Measurements from ENCODE around the gene PGA3. TPM values are rescaled to one million over a fixed set of nuclear protein-coding genes. Genes with fewer than 3 reads are reported as not detected.
"Not testable (repeated sequence)": the region's sequence is repeated elsewhere in the genome, so short reads cannot be mapped to it uniquely, and the experiment has no call there.

Gene PGA3
- total RNA-seq, 3 donors from 2014 or later: not detected

DNA sequence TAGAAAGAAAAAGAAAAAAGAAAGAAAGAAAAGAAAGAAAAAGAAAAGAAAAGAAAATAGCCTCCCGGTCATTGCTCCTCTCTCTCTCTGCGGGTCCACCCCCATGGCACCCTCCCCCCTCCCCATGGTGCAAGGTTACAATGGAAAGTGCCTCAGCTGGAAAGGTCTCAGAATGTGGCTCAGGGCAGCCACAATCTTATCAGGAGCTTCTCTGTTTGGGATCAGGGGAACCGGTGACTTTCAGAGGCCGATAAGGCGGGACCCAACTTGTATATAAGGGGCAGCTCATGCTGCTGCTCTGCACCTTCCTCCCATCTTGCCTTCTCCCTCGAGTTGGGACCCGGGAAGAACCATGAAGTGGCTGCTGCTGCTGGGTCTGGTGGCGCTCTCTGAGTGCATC lies 37.6 kb downstream of the PGA3 start, which contains the start of gene PGA5:
Gene PGA5 (plus strand): TSS at position 301 of the 400 bp plus-strand sequence. CDS start 52 bp downstream, at position 353.
- H3K4me3 Mint-ChIP-seq; H3K36me3 Mint-ChIP-seq (ENCODE audit: insufficient read depth); H3K9me3 Mint-ChIP-seq; H3K4me1 Mint-ChIP-seq (ENCODE audit: low read depth); ATAC-seq; DNase-seq; H3K27me3 Mint-ChIP-seq (ENCODE audit: low read depth): not testable (repeated sequence)

DNA sequence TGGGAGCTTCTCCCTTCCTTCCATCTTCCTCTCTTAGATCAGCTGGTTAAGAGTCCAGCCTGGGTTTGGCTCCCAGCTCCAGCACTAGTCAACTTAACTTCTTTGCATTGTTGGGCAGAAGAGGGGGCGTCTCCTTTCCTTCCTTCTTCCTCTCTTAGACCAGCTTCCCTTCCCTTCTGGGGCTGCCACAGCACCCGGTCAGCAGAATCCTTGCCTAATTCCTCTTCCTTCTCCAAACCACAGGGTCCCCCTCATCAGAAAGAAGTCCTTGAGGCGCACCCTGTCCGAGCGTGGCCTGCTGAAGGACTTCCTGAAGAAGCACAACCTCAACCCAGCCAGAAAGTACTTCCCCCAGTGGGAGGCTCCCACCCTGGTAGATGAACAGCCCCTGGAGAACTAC lies 38.2 kb downstream of the PGA3 start:
- H3K27me3 Mint-ChIP-seq (ENCODE audit: low read depth); H3K4me3 Mint-ChIP-seq; H3K36me3 Mint-ChIP-seq (ENCODE audit: insufficient read depth); H3K9me3 Mint-ChIP-seq; ATAC-seq; DNase-seq; H3K4me1 Mint-ChIP-seq (ENCODE audit: low read depth): not testable (repeated sequence)

DNA sequence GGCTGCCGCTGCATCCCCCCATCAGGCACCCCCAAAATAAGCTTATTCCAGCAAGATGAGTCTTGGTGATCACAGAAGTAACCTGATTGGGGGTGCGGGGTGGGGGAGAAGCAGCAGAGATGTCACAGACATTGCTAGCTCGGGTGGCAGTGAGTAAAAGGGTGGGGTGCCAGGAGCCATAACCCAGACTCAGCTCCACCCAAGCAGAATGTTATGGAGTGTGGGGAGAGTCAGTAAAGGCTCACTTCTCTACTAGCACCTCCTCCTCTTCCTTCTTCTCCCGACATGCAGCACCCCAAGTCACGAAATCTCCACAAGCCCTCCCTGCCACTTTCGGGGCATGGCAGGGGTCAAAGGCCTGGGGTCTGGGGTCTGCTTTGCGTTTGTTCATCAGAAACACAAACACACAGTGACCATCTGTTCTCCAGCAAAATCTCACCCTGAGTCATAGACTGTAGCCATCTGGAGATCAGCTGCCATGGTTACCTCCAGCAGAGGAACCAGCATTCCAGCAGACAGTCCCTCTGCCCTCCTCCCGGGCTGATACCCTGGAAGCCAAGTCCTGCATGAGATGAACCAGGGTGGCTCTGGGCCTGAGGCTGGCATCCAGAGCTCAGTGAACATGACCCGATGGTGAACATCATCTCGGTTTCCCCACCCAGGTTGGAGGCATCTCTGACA lies 42.1 kb downstream of the PGA3 start:
- not testable (repeated sequence) for H3K4me1 Mint-ChIP-seq (ENCODE audit: low read depth); DNase-seq; ATAC-seq; H3K36me3 Mint-ChIP-seq (ENCODE audit: insufficient read depth); H3K9me3 Mint-ChIP-seq; H3K27me3 Mint-ChIP-seq (ENCODE audit: low read depth); H3K4me3 Mint-ChIP-seq

DNA sequence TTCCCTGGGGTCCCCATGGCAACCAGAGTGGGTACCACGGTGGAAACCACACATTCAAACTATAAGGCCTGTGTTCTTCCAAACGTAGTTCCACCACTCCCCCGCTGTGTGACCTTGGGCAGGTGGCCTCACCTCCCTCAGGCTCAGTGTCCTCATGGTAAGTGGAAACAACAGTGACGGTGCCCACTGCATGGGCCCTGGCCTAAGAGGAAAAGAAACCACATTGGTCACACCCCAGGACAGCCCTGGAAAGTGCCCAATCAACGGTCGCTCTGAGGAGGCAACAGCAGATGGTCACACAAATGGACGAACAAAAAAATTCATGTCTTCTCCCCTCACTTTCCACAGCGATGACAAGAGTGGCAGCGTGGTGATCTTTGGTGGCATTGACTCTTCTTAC lies 44.8 kb downstream of the PGA3 start:
- not testable (repeated sequence) for ATAC-seq; H3K9me3 Mint-ChIP-seq; H3K4me3 Mint-ChIP-seq; H3K4me1 Mint-ChIP-seq (ENCODE audit: low read depth); DNase-seq; H3K36me3 Mint-ChIP-seq (ENCODE audit: insufficient read depth); H3K27me3 Mint-ChIP-seq (ENCODE audit: low read depth)

DNA sequence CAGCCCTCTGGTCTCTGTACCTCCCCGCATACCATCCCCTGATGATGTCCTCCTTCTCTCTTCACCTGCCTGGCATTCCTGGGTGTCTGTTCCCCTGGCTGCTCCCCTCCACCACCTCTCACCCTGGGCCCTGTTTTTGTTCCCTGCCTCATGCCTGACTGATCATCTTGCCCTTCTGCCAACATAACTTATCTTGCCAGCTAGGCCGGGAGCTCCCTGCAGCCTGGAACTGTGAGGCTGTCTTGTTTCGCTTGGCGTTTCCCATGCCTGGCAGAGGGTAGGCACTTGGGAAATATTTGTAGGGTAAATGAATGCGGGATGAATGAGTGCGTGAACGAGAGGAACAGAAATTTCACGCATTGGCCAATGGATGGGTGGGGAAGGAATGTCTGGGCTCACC lies 45.9 kb downstream of the PGA3 start:
- not testable (repeated sequence) for DNase-seq; H3K4me1 Mint-ChIP-seq (ENCODE audit: low read depth); H3K27me3 Mint-ChIP-seq (ENCODE audit: low read depth); H3K9me3 Mint-ChIP-seq; H3K4me3 Mint-ChIP-seq; H3K36me3 Mint-ChIP-seq (ENCODE audit: insufficient read depth); ATAC-seq

DNA sequence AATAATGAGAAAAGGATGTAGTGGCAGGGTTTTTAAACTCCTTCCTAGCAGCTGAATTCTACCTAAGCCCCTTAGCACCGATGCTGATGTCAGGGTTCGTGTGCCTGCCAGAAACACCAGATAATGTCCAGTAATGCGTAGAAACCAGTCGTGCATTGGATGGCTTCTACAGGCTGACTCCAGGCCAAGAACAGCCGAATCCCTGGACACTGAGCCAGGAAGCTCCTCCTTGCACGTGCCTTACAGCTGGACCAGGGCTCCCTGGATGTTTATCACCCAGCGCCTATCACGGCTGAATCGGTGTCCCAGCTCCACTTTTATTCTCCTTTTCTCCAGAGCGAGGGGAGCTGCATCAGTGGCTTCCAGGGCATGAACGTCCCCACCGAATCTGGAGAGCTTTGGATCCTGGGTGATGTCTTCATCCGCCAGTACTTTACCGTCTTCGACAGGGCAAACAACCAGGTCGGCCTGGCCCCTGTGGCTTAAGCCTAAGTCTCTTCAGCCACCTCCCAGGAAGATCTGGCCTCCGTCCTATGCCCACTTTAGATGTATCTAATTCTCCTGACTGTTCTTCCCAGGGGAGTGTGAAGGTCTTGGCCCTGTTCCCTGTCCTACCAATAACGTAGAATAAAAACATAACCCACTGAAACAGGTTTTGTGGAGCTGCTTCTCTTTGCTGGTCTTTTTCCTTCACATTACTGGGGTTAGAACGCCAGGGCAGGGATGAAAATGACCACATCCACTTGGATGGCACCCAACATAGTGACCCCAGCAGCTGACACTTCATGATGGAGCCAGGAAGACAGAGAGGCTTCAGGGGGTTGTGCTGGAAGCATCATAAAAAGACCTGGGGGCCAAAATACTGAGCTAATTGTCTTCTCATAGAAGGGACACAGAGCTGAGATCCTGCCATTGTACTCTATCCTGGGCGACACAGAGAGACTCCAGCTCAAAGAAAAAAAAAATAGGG lies 47.8 kb downstream of the PGA3 start:
- H3K4me1 Mint-ChIP-seq (ENCODE audit: low read depth); DNase-seq; H3K36me3 Mint-ChIP-seq (ENCODE audit: insufficient read depth); H3K4me3 Mint-ChIP-seq; ATAC-seq; H3K27me3 Mint-ChIP-seq (ENCODE audit: low read depth); H3K9me3 Mint-ChIP-seq: not testable (repeated sequence)

DNA sequence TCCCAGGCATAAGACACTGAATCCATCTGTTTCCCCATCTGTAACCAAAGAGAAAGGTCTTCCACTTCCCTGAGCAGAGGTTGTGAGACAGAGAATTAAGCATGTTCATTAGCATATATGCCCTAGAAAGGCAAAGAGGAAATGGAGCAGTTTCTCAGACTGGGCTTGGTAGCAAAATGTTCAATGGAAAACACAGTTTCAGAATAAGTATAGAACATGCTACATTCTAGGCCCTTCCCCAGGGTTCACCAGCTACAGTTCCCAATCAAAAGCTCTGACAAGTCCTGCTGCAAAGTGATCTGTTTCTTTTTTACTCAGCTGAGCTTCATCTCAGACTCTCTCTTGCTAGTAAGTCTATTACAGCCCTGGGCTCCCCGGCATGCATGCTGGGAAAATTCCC lies 49.0 kb downstream of the PGA3 start:
- H3K27me3 Mint-ChIP-seq (ENCODE audit: low read depth); H3K4me3 Mint-ChIP-seq; ATAC-seq; H3K36me3 Mint-ChIP-seq (ENCODE audit: insufficient read depth); DNase-seq; H3K4me1 Mint-ChIP-seq (ENCODE audit: low read depth); H3K9me3 Mint-ChIP-seq: not testable (repeated sequence)

DNA sequence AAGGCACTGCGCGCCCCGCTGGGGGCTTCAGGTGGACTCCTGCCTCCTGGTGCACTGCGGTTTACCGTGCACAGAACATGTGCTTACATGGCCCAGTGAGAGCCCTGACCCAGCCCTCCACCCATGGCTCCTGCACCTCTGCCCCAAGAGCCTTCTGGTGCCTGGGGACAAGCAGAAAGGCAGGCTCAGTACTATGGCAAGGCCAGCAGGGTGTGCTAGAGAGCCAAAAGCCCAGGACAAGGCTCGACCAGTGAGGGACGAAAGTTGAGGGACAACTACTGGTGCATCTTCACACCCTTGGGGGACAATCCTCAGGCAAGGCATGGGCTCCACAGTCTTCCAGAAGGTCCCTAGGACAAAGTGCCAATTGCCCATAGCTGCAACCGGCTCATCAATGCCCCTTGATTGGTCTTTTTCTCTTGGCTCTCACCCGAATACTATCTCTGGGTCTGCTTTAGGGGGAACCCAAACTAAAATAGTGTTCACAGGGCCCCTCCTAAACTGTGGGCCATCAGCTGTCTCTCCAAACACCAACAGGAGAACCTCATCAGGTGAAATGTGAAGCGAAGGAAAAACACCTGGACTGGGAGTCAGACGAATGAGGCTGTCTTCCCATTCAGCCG lies 51.2 kb downstream of the PGA3 start:
- ATAC-seq: peak; percentile 84 to 88
- H3K4me1 Mint-ChIP-seq (ENCODE audit: low read depth): no peaks in the 10 kb centered on the region
- peaks cover 5% of the 10 kb centered on the region for H3K27me3 Mint-ChIP-seq (ENCODE audit: low read depth)
- no peaks in the 10 kb centered on the region for H3K9me3 Mint-ChIP-seq
- no peak overlapping the region for H3K4me3 Mint-ChIP-seq
- H3K36me3 Mint-ChIP-seq (ENCODE audit: insufficient read depth): no peaks in the 10 kb centered on the region
- DNase-seq: peak; percentile 49

DNA sequence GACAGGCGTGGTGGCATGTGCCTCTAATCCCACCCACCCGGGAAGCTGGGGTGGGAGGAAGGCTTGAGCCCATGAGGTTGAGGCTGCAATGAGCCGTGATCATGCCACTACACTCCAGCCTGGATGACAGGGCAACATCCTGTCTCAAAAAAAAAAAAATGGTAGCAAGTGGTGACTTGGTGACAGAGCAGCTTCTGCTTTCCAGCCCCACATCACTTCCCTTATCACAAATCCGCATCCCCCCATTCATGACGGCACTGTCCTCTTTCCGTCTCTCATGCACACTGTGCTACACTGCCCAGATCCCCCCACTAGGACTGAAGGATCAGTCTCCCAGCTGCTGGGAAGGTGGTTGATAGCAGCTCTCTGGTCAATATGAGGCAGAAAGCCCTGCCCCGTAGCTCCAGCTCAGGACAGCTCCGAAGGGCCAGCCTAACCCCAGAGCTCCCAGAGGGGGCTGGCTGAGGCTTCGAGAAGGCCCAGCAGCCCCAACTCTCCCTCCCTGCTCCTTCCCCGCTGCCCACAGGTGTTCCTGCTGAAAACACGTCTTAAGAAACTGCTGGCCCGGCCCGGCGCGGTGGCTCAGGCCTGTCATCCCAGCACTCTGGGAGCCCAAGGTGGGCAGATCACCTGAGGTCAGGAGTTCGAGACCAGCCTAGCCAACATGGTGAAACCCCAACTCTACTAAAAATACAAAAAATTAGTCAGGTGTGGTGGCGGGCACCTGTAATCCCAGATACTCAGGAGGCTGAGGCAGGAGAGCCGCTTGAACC lies 53.6 kb downstream of the PGA3 start:
- H3K4me1 Mint-ChIP-seq (ENCODE audit: low read depth): no peaks in the 10 kb centered on the region
- no peak for DNase-seq
- no peaks in the 10 kb centered on the region for H3K9me3 Mint-ChIP-seq
- no peak for ATAC-seq
- H3K4me3 Mint-ChIP-seq: no peak overlapping the region
- no peaks in the 10 kb centered on the region for H3K36me3 Mint-ChIP-seq (ENCODE audit: insufficient read depth)
- no peaks in the 10 kb centered on the region for H3K27me3 Mint-ChIP-seq (ENCODE audit: low read depth)

DNA sequence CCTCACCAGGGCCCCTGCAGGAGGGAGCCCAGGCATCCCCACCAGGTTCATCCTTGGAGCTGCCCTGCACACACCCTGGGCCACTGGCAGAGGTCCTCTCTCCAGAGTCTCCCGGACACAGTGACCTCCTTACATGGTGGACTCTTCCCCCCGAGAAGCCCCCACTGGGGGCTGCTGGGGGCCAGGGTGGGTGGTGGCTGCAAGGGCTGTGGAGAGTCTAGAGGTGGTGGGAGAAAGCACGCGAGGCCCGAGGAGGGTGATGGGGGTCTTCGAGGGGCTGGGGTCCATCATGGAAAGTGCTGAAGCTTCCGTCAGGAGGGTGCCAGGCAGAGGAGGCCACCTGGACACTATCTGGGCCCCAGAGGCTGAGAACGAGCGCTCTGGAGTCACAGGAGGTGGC lies 55.2 kb downstream of the PGA3 start:
- Mint-ChIP-seq H3K4me3 (no peak overlapping the region), H3K4me1 (ENCODE audit: low read depth) (no peaks in the 10 kb centered on the region), H3K36me3 (ENCODE audit: insufficient read depth) (no peaks in the 10 kb centered on the region), H3K27me3 (ENCODE audit: low read depth) (no peaks in the 10 kb centered on the region), H3K9me3 (no peaks in the 10 kb centered on the region)
- ATAC-seq (no peak), DNase-seq (no peak)

DNA sequence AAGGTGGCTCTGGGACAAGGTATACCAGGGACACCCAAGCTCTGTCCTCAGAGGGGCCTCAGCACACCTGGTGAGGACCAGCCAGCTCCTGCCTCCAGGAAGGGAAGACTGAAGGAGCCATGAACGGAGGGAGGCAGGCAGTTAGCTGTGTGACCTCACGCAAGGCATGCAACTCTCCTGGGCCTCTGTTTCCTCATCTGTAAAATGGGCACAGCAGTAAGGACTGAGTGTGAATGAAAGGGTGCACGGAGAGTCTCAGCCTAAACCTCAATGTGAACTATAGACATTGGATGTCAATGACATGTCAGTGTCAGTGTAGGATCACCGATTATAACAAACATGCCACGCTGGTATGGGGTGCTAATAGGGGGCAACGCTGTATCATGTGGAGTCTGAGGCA lies 56.0 kb downstream of the PGA3 start:
- Mint-ChIP-seq H3K9me3 (no peaks in the 10 kb centered on the region), H3K4me1 (ENCODE audit: low read depth) (no peaks in the 10 kb centered on the region)

More for the DNA sequence above, 56.0 kb downstream of the PGA3 start:
- H3K4me3 Mint-ChIP-seq: no peak overlapping the region
- ATAC-seq (no peak), DNase-seq (no peak)
- H3K36me3 Mint-ChIP-seq (ENCODE audit: insufficient read depth): no peaks in the 10 kb centered on the region
- no peaks in the 10 kb centered on the region for H3K27me3 Mint-ChIP-seq (ENCODE audit: low read depth)

Measured in activated T-cell treated with anti-CD3 and anti-CD28 coated beads, Interleukin-2, amount 50 U/mL, for 4 hours (primary cell).